ENCODE data around the gene IFIT3. TPM values are rescaled to one million over a fixed set of nuclear protein-coding genes. Genes with fewer than 3 reads are reported as not detected.

Gene IFIT3
- total and polyA plus RNA-seq, 2 donors, result 31.5 to 33.4 TPM

DNA sequence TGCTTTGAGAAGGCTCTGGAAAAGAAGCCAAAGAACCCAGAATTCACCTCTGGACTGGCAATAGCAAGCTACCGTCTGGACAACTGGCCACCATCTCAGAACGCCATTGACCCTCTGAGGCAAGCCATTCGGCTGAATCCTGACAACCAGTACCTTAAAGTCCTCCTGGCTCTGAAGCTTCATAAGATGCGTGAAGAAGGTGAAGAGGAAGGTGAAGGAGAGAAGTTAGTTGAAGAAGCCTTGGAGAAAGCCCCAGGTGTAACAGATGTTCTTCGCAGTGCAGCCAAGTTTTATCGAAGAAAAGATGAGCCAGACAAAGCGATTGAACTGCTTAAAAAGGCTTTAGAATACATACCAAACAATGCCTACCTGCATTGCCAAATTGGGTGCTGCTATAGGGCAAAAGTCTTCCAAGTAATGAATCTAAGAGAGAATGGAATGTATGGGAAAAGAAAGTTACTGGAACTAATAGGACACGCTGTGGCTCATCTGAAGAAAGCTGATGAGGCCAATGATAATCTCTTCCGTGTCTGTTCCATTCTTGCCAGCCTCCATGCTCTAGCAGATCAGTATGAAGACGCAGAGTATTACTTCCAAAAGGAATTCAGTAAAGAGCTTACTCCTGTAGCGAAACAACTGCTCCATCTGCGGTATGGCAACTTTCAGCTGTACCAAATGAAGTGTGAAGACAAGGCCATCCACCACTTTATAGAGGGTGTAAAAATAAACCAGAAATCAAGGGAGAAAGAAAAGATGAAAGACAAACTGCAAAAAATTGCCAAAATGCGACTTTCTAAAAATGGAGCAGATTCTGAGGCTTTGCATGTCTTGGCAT, 21.1 kb upstream of the IFIT3 start:
- no peaks in the 10 kb centered on the region for H3K27me3 ChIP-seq (ENCODE audit: control insufficient read depth in 2 of 2, insufficient read depth in 1 of 2, low read length in 1 of 2)
- peaks cover 13 to 14% of the 10 kb centered on the region in 2 donors for H3K36me3 ChIP-seq (ENCODE audit: control insufficient read depth in 2 of 2, insufficient read depth in 2 of 2, low read length in 1 of 2)
- no peak for DNase-seq (ENCODE audit: low read depth in 6 of 9, low spot score in 9 of 9)
- H3K27ac ChIP-seq (ENCODE audit: low read depth in 1 of 2, low read length in 1 of 2), result no peak overlapping the region
- WGBS, result 96% methylated on average over 13 of the region's 13 CpGs
- no peaks in the 10 kb centered on the region for H3K9me3 ChIP-seq (ENCODE audit: control insufficient read depth in 2 of 2, insufficient read depth in 1 of 2, low read length in 1 of 2)
- H3K4me1 ChIP-seq (ENCODE audit: control insufficient read depth in 2 of 2, insufficient read depth in 2 of 2, low read length in 2 of 2), result peaks cover 3 to 6% of the 10 kb centered on the region in 2 donors
- H3K4me3 ChIP-seq (ENCODE audit: low read length in 2 of 2), result no peak overlapping the region

- DNase-seq (ENCODE audit: low read depth in 6 of 9, low spot score in 9 of 9), result no peak
- Histone ChIP-seq H3K27me3 (ENCODE audit: control insufficient read depth in 2 of 2, insufficient read depth in 1 of 2, low read length in 1 of 2) (no peaks in the 10 kb centered on the region), H3K4me1 (ENCODE audit: control insufficient read depth in 2 of 2, insufficient read depth in 2 of 2, low read length in 2 of 2) (peaks cover 3 to 6% of the 10 kb centered on the region in 2 donors), H3K27ac (ENCODE audit: low read depth in 1 of 2, low read length in 1 of 2) (no peak overlapping the region), H3K36me3 (ENCODE audit: control insufficient read depth in 2 of 2, insufficient read depth in 2 of 2, low read length in 1 of 2) (peaks cover 13 to 14% of the 10 kb centered on the region in 2 donors), H3K4me3 (ENCODE audit: low read length in 2 of 2) (no peak overlapping the region), H3K9me3 (ENCODE audit: control insufficient read depth in 2 of 2, insufficient read depth in 1 of 2, low read length in 1 of 2) (no peaks in the 10 kb centered on the region)
Observed at GRCh38 chr10:89307269-89307577, 20.6 kb upstream of the IFIT3 start.

DNA sequence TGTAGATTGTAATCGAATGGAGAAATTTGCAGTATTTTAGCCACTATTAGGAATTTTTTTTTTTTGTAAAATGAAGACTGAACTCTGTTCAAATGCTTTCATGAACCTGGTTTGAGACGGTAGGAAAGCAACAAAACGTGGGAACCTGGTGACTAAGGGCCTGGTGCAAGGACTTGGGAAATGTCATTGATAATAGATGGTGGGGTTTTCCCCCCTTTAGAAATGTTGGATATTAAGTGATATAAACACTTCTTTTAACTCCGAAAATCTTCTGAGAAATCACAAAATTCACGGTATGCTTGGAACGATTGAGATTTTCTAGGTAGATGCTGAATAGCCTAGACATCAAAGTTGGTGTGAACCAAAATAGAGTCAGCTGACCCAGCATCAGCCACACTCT, 19.5 kb upstream of the IFIT3 start:
- no peaks in the 10 kb centered on the region for H3K27me3 ChIP-seq (ENCODE audit: control insufficient read depth in 2 of 2, insufficient read depth in 1 of 2, low read length in 1 of 2)

GRCh38 chr10:89308736-89309135, 19.1 kb upstream of the IFIT3 start:
- Histone ChIP-seq H3K4me1 (ENCODE audit: control insufficient read depth in 2 of 2, insufficient read depth in 2 of 2, low read length in 2 of 2) (peaks cover 0 to 3% of the 10 kb centered on the region in 2 donors), H3K27ac (ENCODE audit: low read depth in 1 of 2, low read length in 1 of 2) (no peak overlapping the region), H3K9me3 (ENCODE audit: control insufficient read depth in 2 of 2, insufficient read depth in 1 of 2, low read length in 1 of 2) (no peaks in the 10 kb centered on the region), H3K27me3 (ENCODE audit: control insufficient read depth in 2 of 2, insufficient read depth in 1 of 2, low read length in 1 of 2) (no peaks in the 10 kb centered on the region), H3K4me3 (ENCODE audit: low read length in 2 of 2) (no peak overlapping the region), H3K36me3 (ENCODE audit: control insufficient read depth in 2 of 2, insufficient read depth in 2 of 2, low read length in 1 of 2) (peaks cover 13 to 14% of the 10 kb centered on the region in 2 donors)
- DNase-seq (ENCODE audit: low read depth in 6 of 9, low spot score in 9 of 9), result no peak
- WGBS, result 98% methylated on average over 4 of the region's 4 CpGs

More for the DNA sequence above, 19.5 kb upstream of the IFIT3 start:
- DNase-seq (ENCODE audit: low read depth in 6 of 9, low spot score in 9 of 9), result no peak
- H3K27ac ChIP-seq (ENCODE audit: low read depth in 1 of 2, low read length in 1 of 2), result no peak overlapping the region
- WGBS, result 98% methylated on average over 6 of the region's 6 CpGs
- peaks cover 0 to 4% of the 10 kb centered on the region in 2 donors for H3K4me1 ChIP-seq (ENCODE audit: control insufficient read depth in 2 of 2, insufficient read depth in 2 of 2, low read length in 2 of 2)
- peaks cover 13 to 14% of the 10 kb centered on the region in 2 donors for H3K36me3 ChIP-seq (ENCODE audit: control insufficient read depth in 2 of 2, insufficient read depth in 2 of 2, low read length in 1 of 2)
- no peak overlapping the region for H3K4me3 ChIP-seq (ENCODE audit: low read length in 2 of 2)
- no peaks in the 10 kb centered on the region for H3K9me3 ChIP-seq (ENCODE audit: control insufficient read depth in 2 of 2, insufficient read depth in 1 of 2, low read length in 1 of 2)

DNA sequence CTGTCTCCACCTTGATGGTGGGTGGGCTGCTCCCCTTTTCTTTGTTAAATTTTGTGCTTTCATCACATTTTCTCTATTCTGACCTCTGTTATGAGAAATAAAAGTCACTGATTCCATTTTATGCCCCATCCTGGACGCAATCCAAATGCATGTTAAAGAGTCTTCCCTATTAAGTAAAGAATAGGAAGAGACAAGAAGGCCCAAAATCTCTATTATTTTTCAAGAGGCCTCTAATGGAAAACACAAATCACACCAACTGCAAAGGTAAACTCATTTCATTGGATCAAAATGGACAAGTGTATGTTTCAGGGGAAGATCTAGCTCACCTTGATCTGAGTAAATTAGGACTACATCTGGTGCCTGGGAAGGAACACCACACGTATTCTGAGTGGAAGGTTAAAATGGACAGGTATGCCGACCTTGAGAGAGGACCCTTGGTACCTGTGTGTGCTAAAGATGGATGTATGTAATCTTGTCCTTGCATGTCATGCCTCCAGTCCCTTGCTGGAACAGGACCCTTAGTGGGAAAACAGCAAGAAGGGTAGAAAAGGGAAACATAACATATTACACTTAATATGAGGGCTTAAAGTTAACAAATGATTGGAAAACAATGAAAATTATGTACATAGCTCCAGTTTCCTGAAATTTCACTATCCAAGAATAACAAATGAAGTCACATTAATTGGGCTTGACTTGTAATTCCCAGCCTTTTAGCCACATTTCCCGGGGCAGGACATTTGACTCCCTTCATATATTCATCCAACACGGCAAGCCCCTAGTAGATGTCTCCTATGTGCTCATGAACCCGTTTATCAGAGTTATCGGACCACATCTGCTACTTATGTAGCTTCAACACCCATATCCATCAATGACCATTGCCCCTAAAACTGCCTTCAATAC, 18.4 kb upstream of the IFIT3 start:
- H3K4me3 ChIP-seq (ENCODE audit: low read length in 2 of 2), result no peak overlapping the region
- 95% methylated on average over 7 of the region's 7 CpGs for WGBS
- H3K27ac ChIP-seq (ENCODE audit: low read depth in 1 of 2, low read length in 1 of 2), result no peak overlapping the region
- H3K36me3 ChIP-seq (ENCODE audit: control insufficient read depth in 2 of 2, insufficient read depth in 2 of 2, low read length in 1 of 2), result peaks cover 13 to 14% of the 10 kb centered on the region in 2 donors
- H3K4me1 ChIP-seq (ENCODE audit: control insufficient read depth in 2 of 2, insufficient read depth in 2 of 2, low read length in 2 of 2), result no peaks in the 10 kb centered on the region
- H3K27me3 ChIP-seq (ENCODE audit: control insufficient read depth in 2 of 2, insufficient read depth in 1 of 2, low read length in 1 of 2), result no peaks in the 10 kb centered on the region
- H3K9me3 ChIP-seq (ENCODE audit: control insufficient read depth in 2 of 2, insufficient read depth in 1 of 2, low read length in 1 of 2), result no peaks in the 10 kb centered on the region
- DNase-seq (ENCODE audit: low read depth in 6 of 9, low spot score in 9 of 9), result no peak

GRCh38 chr10:89310056-89310893, 17.5 kb upstream of the IFIT3 start:
- H3K4me3 ChIP-seq (ENCODE audit: low read length in 2 of 2), result no peak overlapping the region
- peaks cover 13 to 14% of the 10 kb centered on the region in 2 donors for H3K36me3 ChIP-seq (ENCODE audit: control insufficient read depth in 2 of 2, insufficient read depth in 2 of 2, low read length in 1 of 2)
- no peaks in the 10 kb centered on the region for H3K27me3 ChIP-seq (ENCODE audit: control insufficient read depth in 2 of 2, insufficient read depth in 1 of 2, low read length in 1 of 2)
- no peaks in the 10 kb centered on the region for H3K4me1 ChIP-seq (ENCODE audit: control insufficient read depth in 2 of 2, insufficient read depth in 2 of 2, low read length in 2 of 2)
- no peaks in the 10 kb centered on the region for H3K9me3 ChIP-seq (ENCODE audit: control insufficient read depth in 2 of 2, insufficient read depth in 1 of 2, low read length in 1 of 2)
- 70% methylated on average over 2 of the region's 2 CpGs for WGBS
- DNase-seq (ENCODE audit: low read depth in 6 of 9, low spot score in 9 of 9), result no peak
- H3K27ac ChIP-seq (ENCODE audit: low read depth in 1 of 2, low read length in 1 of 2), result no peak overlapping the region

DNA sequence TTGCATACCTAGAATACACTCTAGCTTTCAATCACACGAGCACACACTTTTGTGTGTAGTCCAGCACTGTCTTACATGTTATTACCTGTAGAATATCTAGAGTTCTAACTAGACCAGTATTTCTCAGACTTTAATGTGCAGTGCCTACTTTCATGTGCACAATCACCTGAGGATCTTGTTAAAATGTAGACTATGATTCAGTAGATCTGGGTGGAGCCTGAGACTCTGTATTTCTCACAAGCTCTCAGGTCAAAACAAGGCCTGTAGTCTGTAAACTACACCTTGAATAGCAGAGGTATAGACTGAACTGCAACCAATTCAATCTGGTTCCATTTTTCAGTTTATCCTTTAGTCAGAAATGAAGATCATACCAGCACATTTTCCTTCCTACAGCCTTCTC, 14.8 kb upstream of the IFIT3 start:
- H3K36me3 ChIP-seq (ENCODE audit: control insufficient read depth in 2 of 2, insufficient read depth in 2 of 2, low read length in 1 of 2), result no peaks in the 10 kb centered on the region
- no peak overlapping the region for H3K4me3 ChIP-seq (ENCODE audit: low read length in 2 of 2)
- DNase-seq (ENCODE audit: low read depth in 6 of 9, low spot score in 9 of 9), result no peak
- H3K27ac ChIP-seq (ENCODE audit: low read depth in 1 of 2, low read length in 1 of 2), result no peak overlapping the region
- H3K9me3 ChIP-seq (ENCODE audit: control insufficient read depth in 2 of 2, insufficient read depth in 1 of 2, low read length in 1 of 2), result no peaks in the 10 kb centered on the region
- H3K4me1 ChIP-seq (ENCODE audit: control insufficient read depth in 2 of 2, insufficient read depth in 2 of 2, low read length in 2 of 2), result no peaks in the 10 kb centered on the region
- H3K27me3 ChIP-seq (ENCODE audit: control insufficient read depth in 2 of 2, insufficient read depth in 1 of 2, low read length in 1 of 2), result no peaks in the 10 kb centered on the region
- 94% methylated on average over 1 of the region's 1 CpG for WGBS

GRCh38 chr10:89314676-89315075, 13.1 kb upstream of the IFIT3 start:
- DNase-seq (ENCODE audit: low read depth in 6 of 9, low spot score in 9 of 9), result no peak
- Histone ChIP-seq H3K36me3 (ENCODE audit: control insufficient read depth in 2 of 2, insufficient read depth in 2 of 2, low read length in 1 of 2) (no peaks in the 10 kb centered on the region), H3K27me3 (ENCODE audit: control insufficient read depth in 2 of 2, insufficient read depth in 1 of 2, low read length in 1 of 2) (no peaks in the 10 kb centered on the region), H3K4me3 (ENCODE audit: low read length in 2 of 2) (no peak overlapping the region), H3K9me3 (ENCODE audit: control insufficient read depth in 2 of 2, insufficient read depth in 1 of 2, low read length in 1 of 2) (no peaks in the 10 kb centered on the region), H3K27ac (ENCODE audit: low read depth in 1 of 2, low read length in 1 of 2) (no peak overlapping the region), H3K4me1 (ENCODE audit: control insufficient read depth in 2 of 2, insufficient read depth in 2 of 2, low read length in 2 of 2) (no peaks in the 10 kb centered on the region)

Data from thymus (tissue), 11 donors.